GM11168 (cell line): ENCODE data around the gene P2RY2.
"Not testable (repeated sequence)": the region's sequence is repeated elsewhere in the genome, so short reads cannot be mapped to it uniquely, and the experiment has no call there.

Experiments
- in situ Hi-C: fragments of 300-500 bp; cut with MboI; formaldehyde crosslinking; loops from one replicate; pipeline ENCODE4 v1.12.0; 2022; ENCODE audit warnings: low sequenced_read_pairs; ENCODE audit not compliant: unreplicated experiment

Gene P2RY2

DNA sequence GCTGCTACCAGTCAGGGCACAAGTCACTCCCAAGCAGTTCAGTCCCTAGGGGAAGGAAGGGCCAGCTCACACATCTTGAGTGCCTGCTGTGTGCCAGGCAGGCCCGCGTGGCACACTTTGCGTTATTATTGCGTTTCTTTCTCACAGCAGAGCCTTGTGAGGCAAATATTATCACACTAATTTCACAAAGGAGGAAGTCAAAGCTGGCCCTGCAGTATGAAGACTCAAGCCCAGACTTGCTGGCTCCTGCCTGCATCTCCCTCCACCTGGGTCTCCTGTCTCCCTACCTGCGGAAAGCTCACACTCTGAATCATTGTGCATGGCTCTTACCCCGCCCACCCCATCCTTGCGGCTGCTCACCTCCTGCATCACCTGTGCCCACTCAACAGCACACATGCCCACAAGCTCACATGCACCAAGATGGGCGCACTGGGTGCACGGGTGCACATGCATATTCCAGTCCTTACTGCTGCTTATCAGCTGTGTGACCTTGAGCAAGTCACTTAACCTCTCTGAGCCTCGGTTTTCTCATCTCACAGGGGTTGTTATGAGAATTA is 31.7 kb upstream of the P2RY2 start:
- in situ Hi-C loops: loop anchor here (5.0 kb wide), 1 partner anchor 56 kb away; no protein-coding TSS in a partner anchor

DNA sequence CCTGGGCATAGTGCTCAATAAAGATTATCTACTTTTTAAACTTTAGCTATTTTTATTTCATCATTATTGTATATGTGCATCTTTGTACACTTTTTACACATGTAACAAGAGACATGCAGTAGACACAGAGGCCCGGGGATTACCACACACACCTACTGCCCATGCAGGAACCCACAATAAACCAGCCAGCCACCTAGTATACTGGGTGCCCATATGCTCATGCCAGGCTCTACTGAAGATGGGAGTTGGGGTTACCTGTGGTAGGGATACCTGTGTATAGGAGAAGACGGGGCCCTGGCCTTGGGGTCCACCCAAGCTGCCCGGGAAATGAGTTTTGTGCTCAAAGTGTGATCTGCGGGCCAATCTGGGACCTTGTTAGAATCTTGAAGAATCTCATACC is 31.2 kb upstream of the P2RY2 start:
- in situ Hi-C loops: loop anchor here (5.0 kb wide), 1 partner anchor 55 kb away; no protein-coding TSS in a partner anchor

DNA sequence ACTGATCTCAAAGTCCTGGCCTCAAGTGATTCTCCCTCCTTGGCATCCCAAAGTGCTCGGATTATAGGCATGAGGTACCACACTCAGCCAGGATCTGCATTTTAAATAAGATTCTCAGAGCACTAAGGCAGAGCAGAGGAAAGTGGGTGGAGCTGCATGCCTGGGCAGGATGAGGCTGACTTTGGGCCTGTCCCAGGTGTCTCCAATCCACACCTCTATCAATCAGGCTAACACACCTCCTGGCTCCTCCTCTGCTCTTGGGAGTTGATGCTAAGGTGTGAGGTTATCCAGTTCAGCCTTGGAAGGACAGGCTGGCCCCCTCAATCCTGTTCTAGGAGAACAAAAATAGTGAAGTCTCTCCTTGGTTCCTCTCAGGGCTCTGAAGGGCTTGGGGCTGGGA is 30.2 kb upstream of the P2RY2 start:
- in situ Hi-C loops: loop anchor here (5.0 kb wide), 1 partner anchor 54 kb away; no protein-coding TSS in a partner anchor

DNA sequence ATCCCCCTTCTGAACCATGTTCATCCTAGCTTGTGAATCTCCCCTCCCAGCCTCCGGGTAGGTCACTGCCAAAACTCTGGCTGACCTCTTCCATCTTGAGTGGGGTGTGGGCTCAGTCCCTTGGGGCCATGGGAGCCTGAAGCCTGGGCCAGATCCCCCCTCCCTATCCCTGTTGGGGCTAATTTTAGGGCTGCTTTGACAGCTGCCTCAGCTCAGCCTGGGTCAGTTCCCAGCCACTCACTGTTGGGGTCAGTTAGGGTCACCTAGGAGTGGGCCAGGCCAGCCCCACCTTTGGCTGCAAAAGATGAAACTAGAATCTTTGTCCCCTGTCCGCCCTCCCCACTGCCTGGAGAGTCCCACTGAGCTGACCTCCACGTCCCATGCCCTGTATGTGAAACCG is 29.8 kb upstream of the P2RY2 start:
- in situ Hi-C loops: loop anchor here (5.0 kb wide), 1 partner anchor 54 kb away; no protein-coding TSS in a partner anchor

DNA sequence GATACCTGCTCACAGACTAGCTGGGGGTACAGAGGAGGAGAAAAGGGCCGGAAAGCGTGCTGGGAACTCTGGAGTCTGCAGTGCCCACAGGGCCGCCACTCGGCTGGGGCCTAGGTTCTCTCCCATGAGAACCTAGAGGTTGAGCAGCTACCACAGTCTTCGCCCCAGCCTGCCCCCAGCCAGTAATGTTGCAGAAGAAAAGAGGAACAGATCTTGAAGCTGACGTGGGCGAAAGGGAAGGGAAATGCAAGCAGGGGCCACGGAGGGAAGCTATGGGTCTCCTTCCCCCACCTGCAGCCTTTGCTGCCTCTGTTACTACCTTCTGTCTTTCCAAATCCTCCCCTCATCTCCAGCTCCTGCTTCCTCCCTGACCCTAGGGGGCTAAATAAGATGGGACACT is 28.8 kb upstream of the P2RY2 start:
- in situ Hi-C loops: loop anchor here (5.0 kb wide), 1 partner anchor 53 kb away; no protein-coding TSS in a partner anchor

DNA sequence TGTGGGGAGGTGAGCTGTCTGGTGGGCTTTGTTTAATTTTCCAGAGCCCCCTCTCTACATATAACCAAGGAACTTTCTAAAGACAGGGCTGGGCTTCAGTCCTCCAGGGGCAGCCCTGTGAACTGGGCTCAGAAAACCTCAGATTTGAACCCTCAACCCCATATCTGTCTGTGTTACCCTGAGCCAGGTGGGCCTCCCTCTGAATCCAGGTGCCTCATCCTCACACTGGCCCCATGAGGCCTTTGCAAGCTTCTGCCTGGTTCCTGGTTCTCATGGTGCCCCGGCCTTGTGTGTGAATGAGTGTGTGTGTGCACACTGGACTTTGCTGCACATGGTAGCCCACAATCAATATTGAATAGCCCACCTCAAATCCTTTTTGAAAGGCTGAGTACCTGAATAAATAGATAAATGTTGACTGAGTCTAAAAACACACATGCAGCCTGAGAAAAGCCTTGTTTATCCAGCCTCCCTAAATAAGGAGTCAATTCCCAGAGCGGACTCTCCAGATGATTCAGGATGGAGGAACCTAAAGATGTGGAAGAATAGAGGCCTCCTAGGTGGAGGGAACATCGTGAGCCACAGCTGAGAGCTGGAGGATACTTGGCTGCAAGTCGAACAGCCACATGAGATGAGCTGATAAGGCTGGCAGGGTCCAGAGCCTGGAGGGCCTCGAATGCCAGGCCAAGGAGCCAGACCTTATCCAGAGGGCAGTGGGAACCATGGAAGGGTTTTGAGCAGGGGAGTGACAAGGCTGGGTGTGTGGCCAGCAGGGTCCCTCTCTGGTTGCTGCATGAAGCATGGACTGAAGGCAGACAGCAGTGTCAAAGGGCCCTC is 28.1 kb upstream of the P2RY2 start:
- in situ Hi-C loops: loop anchor here (5.0 kb wide), 1 partner anchor 52 kb away; no protein-coding TSS in a partner anchor

DNA sequence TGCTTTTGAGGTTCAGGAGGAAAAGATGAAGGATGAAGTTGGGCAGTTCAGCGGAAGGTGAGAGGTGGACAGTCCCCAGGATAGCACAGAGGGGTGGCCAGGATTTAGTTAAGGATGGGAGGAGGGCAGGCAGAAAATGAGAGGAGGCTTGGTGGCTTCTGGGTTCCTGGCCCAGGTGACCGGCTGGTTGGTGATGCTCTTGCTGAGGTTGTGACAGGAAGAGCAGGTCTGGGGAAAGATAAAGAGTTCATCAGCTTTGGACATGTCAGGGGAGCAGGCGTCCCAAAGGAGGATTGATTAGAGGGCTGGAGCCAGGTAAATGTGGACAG is 27.6 kb upstream of the P2RY2 start:
- in situ Hi-C loops: no loop called here

DNA sequence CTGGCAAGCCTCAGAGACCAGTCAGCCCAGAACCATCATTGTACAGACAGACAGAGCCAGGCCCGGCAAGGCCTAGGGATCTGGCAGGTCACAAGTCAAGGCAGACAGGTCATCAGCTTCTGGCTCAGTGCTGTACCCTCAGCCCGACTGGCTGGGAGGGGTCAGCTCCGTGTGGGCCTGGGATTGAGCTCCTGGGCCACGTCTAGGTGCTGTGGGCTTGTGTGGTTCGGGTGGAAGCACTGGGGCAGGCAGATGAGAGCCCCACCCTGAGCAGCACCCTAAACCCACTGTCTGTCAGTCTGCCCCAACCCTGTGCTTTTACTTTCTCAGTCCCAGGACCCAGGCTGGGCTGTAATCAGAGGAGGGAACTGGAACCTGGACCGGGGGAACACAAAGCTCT is 26.9 kb upstream of the P2RY2 start:
- in situ Hi-C loops: no loop called here

DNA sequence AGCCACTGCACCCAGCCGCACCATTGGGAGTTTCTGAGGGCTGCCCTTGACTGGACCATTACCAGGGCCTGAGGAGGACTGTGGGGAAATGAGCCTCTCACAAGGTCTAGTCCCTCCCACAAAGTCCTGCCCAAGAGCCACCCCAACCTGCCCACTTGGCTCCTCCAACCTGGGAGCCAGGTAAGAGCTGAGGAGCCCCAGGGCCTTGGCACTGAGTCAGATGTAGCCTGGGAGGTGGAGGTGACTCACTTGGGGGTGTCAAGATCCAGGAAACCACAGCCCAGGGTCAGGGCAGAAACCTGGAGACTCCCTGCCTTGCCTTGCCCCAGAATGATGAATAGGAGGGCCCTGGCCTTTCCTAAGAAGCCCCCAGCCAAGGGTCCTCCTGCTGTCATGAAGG is 25.8 kb upstream of the P2RY2 start:
- in situ Hi-C loops: no loop called here

DNA sequence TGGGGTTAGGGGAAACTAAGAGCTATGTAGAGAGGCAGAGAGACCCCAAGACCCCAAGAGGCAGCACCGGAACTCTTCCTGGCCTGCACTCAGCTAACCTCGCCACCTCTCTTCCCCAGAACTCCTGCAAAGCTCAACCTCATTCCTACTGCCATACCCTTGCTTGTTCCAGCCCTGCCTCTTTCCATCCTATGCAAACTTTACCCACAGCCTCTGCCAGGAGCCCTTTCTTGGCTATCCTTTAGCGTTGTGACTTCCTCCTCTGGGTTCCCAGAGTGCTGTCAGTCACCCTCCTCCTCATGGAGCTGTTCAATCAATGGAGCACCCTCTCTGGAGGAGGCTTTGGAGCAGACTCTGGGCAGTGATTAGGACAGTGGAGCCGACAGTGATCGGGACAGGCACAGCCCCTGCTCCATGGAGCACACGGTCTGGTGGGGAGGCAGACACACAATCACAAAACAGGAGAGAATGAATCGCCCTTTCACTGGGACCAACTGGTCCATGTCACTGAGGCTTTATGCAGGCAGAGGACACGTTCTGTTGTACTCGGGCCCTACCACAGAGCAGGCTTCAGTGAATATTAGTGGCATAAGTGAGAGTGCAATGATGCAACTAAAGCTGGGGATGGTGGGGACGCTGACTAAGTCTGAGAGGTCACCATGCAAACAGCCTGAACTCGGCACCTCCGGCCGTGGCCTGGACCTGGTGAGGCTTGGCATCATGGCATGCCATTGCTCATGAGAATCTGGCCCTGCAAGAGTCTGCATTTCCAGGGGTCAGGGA is 24.6 kb upstream of the P2RY2 start:
- in situ Hi-C loops: no loop called here

DNA sequence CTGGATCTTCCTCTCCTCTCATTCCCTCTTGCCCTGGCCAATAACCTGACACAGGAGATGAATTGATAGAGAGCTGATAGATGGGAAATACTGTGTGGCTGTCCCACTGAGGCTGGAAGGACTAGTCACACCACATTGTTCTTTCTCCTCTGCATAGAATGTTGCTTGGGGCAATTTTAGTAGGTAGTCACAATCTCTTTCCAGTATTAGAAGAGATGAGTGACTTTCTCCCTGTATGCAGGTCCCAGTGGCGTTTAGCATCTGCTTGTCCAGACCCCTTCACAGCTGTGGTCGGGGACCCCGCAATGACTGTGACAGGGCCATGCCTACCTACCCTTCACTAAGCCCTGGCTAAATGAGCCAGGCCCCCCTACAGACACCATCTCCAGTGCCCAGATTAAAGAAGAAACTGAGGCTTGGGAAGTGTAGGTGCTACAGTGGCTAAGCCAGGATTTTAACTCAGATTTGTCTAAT is 24.0 kb upstream of the P2RY2 start:
- in situ Hi-C loops: no loop called here

DNA sequence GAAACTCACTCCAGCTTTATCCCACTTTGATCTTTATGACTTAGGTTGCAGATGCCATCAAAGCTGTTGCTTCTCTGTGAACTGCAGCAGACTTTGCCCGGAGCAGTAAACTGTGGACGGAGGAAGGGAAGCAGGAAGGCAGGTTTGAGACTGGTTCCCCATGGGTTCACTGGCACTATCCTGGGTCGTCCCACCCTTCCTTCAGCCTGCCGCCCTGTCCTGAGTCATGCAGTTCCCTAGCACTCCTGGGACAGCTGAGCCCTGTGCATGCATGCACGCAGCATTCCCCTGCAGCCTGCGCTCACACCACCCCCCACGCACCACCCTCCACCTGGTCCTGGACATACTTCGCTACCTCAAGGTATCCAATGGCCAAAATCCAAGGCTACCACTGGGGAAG is 23.5 kb upstream of the P2RY2 start:
- in situ Hi-C loops: no loop called here

DNA sequence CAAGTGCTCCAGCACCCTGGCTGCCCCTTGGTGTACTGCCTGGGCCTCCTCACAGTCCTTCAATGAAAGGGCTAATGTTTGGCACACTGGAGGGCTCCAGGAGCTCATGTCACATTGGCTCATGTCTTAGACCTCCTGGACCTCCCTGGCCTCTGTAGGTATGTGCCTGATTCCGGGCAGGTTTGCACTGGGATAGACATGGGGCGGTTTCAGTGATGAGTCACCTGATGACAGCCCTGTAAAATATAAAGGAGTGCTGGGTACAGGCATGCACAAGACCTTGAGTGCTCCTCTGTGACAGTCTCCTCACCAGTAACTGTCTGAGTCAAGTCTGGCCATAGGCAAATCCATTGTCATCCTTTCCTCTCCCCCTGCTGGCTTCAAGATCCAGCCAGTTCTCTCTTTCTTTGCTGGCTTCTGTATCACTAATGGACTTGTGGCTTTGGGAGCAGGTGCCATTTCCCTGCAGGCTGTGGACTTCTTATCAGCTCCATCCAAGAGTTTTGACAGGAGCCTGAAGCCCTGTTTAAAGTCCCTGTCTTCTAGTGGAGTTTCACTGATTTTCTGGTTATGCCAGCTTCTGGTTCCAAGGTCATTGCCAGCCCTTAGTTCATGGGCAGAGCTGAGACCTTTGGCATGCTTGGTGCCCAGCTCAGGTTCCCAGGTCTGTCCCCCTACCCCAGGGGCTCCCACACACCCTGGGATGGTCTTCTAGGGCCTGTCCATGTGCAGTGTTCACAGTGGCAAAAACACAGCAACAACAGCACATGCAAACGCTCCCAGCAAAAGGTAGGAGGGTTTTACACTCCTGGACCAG is 22.7 kb upstream of the P2RY2 start:
- in situ Hi-C loops: no loop called here

DNA sequence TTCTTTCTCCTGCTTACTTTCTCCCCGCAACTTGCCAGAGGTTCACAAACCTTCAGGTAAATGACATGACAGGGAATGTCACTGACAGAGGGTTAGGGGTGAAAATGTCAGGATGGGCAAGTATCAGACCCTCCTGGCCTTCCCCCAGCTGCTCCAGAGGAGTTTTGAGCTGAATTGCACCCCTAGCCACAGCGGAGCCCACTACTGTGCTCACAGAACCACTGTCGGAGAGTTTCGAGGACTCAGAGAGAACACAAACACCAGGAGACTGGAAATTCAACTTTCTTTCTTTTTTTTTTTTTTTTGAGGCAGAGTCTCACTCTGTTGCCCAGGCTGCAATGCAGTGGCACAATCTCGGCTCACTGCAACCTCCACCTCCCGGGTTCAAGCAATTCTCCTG is 21.5 kb upstream of the P2RY2 start:
- in situ Hi-C loops: no loop called here

DNA sequence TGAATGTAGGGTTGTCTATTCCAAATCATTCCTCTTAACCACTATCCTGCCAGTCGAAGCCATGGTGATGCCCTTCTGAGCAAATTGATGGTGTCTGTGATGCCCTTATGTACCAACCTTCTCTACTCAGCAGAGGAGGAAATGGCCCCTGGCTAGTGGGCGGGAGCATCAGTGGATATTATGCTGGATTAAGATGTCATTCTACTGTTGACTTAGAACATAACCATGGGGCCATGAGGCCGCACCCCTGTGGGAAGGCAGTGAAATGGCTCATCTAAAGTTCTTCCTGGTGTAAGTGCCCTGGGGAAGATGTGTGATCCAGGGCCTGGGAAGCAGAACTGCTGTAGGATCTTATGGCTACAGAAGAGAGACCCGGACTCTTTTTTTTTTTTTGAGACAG is 20.7 kb upstream of the P2RY2 start:
- in situ Hi-C loops: no loop called here

DNA sequence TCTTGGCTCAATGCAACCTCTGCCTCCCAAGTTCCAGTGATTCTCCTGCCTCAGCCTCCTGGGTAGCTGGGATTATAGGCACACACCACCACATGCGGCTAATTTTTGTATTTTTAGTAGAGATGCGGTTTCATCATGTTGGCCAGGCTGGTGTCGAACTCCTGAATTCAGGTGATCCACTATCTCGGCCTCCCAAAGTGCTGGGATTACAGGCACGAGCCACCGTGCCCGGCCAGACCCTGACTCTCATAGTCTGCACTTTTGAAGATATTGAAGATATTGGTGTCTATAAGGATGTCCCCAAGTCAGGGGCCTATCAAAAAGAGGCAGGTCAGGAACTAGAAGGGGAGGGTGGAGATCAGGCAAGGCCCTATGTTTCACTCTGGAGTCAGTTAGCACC is 20.3 kb upstream of the P2RY2 start:
- in situ Hi-C loops: not testable (repeated sequence)

DNA sequence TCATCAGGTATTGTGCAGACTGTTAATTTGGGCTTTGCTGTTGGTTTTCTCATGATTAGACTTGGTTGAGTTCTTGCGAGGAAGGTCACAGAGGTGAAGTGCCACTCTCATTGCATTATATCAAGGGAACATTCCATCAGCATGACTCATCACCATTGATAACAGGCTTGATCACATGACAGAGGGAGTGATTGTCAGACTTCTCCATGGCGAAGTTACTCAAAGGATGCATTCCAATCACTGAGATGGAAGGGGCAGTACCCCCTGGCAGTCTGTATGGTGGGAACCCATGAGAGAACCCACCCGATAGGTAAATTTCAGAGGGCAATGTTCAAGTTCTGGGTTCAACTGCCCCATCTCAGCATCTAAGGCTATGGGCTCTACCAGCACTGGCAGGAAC is 19.4 kb upstream of the P2RY2 start:
- in situ Hi-C loops: no loop called here

DNA sequence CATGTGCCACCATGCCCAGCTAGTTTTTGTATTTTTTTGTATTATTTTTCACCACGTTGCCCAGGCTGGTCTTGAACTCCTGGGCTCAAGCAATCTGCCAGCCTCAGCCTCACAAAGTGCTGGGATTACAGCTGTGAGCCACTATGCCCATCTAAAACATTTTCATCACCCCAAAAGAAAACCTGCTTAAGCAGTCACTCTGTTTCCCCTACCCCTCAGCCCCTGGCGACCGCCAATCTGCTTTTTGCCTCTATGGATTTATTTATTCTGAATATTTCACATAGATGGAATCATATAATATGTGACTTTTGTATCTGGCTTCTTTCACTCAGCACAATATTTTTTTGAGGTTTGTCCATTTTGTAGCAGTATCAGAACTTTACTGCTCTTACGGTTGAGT is 18.6 kb upstream of the P2RY2 start:
- in situ Hi-C loops: no loop called here

DNA sequence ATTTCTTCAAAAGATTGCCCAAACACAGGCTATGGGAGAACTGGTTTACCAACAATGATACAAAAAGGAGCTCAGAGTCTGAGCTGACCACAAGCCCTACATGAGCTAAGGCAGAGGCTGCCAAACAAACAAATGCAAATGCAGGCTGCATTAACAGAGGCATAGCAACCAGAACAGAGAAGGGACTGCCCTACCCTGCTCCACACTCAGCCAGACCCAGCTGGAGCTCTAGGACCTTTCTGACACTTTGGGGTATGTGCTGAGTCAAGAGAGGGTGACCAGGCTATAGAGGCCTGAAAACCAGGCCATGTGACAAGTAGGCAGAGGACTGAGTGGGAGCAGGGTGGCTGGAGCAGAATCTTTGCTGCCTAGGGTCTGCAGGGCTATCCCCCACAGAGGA is 17.8 kb upstream of the P2RY2 start:
- in situ Hi-C loops: no loop called here

DNA sequence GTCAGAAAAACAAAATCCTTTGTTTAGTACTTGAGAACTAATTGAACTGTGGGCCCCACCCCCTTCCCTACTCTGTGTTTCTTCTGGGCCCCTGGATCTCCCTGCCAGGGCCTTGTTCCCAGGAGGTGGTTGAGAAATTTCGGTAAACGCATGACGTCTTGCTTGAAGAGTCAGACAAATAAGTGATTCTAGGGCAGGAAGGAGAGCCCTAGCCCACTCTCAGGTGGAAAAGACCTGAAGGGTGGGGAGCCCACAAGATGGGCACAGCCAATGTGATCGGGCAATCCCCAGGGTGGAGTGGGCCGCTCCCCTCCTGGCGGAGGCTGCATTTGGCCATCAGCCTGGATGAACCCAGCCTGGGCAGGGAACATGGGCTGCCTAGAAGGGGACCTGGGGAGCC is 16.8 kb upstream of the P2RY2 start:
- in situ Hi-C loops: no loop called here
